Glomerular visceral epithelial cell (primary cell): ENCODE results near the gene ECHDC3.
A peak's percentile ranks its signal among the peaks of the same experiment; 100 is the strongest.
"Not testable (repeated sequence)": the region's sequence is repeated elsewhere in the genome, so short reads cannot be mapped to it uniquely, and the experiment has no call there.

Source experiments
- DNase-seq: peaks from one replicate; pipeline ENCODE4 v3.0.0-alpha.2; 2016; ENCODE audit errors: extremely low spot score

ECHDC3 gene

GRCh38 chr10:11716686-11717085 is 25.5 kb upstream of the ECHDC3 start:
- DNase-seq, result no peak

GRCh38 chr10:11719496-11720259 is 22.5 kb upstream of the ECHDC3 start:
- no peak for DNase-seq

GRCh38 chr10:11720260-11720741 is 21.9 kb upstream of the ECHDC3 start:
- DNase-seq, result no peak

- DNase-seq, result no peak
Measured at GRCh38 chr10:11721806-11722205, 20.4 kb upstream of the ECHDC3 start.

GRCh38 chr10:11723359-11723758 is 18.8 kb upstream of the ECHDC3 start:
- DNase-seq, result no peak

- DNase-seq, result peak; percentile 58
Measured at GRCh38 chr10:11724938-11725776, 17.0 kb upstream of the ECHDC3 start.

- DNase-seq, result no peak
Measured at GRCh38 chr10:11725912-11726311, 16.3 kb upstream of the ECHDC3 start.

GRCh38 chr10:11727563-11727962 is 14.6 kb upstream of the ECHDC3 start:
- DNase-seq, result no peak

- DNase-seq, result no peak
Measured at GRCh38 chr10:11728353-11728752, 13.8 kb upstream of the ECHDC3 start.

- DNase-seq, result no peak
Measured at GRCh38 chr10:11729790-11730315, 12.3 kb upstream of the ECHDC3 start.

GRCh38 chr10:11730779-11731178 is 11.4 kb upstream of the ECHDC3 start:
- no peak for DNase-seq

GRCh38 chr10:11736767-11737166 is 5.4 kb upstream of the ECHDC3 start:
- DNase-seq, result not testable (repeated sequence)

- not testable (repeated sequence) for DNase-seq
Measured at GRCh38 chr10:11737258-11738032, 4.7 kb upstream of the ECHDC3 start.

- no peak for DNase-seq
Measured at GRCh38 chr10:11740907-11741306, 1.3 kb upstream of the ECHDC3 start.

GRCh38 chr10:11741608-11742007 is 574 bp upstream of the ECHDC3 start:
- no peak for DNase-seq

- no peak for DNase-seq
Measured at GRCh38 chr10:11742779-11743298, 657 bp downstream of the ECHDC3 start.

- no peak for DNase-seq
Measured at GRCh38 chr10:11743461-11744338, 1.5 kb downstream of the ECHDC3 start.

- no peak for DNase-seq
Measured at GRCh38 chr10:11745045-11745444, 2.9 kb downstream of the ECHDC3 start.

GRCh38 chr10:11746883-11747539 is 4.8 kb downstream of the ECHDC3 start:
- no peak for DNase-seq

GRCh38 chr10:11748866-11749265 is 6.7 kb downstream of the ECHDC3 start:
- no peak for DNase-seq
